ENCODE measurements around the gene LTBP1. TPM values are rescaled to one million over a fixed set of nuclear protein-coding genes. Genes with fewer than 3 reads are reported as not detected.
A peak's percentile ranks its signal among the peaks of the same experiment; 100 is the strongest.

LTBP1 gene
- total RNA-seq, 3 donors from 2014 or later (not counting 1 experiment from before 2014, with no cell fraction given), result 1.7 to 4.7 (median 3.5) TPM

GRCh38 chr2:33272001-33272400 lies 325.2 kb downstream of the LTBP1 start:
- peaks cover 5% of the 10 kb centered on the region in 2 donors for H3K4me1 Mint-ChIP-seq
- no peak for TF ChIP-seq CTCF (IDR thresholded peaks at IDR 0.05)
- intact Hi-C loops (cut with micrococcal nuclease), result no loop called here
- Histone ChIP-seq H3K27me3 (ENCODE audit: control insufficient read depth, insufficient read depth, low read length) (no peaks in the 10 kb centered on the region), H3K9me3 (ENCODE audit: control insufficient read depth, insufficient read depth, low read length) (no peaks in the 10 kb centered on the region), H3K4me3 (ENCODE audit: low read length) (no peak overlapping the region), H3K27ac (ENCODE audit: low read length) (peak overlapping the region; percentile 18), H3K4me1 (ENCODE audit: control insufficient read depth, insufficient read depth, low read length) (no peaks in the 10 kb centered on the region), H3K36me3 (ENCODE audit: control insufficient read depth, insufficient read depth, low read length) (no peaks in the 10 kb centered on the region)
- ATAC-seq (peak; percentile 31 to 37 (median 35)), DNase-seq (peak in 1 of 2 donors; percentile 49)
- 23% methylated on average over 4 of the region's 4 CpGs for WGBS (ENCODE audit: insufficient coverage)
- H3K27ac Mint-ChIP-seq, result no peak overlapping the region
- peaks cover 4 to 7% of the 10 kb centered on the region in 2 donors for H3K27me3 Mint-ChIP-seq (ENCODE audit: low read depth in 2 of 2)
- no peaks in the 10 kb centered on the region for H3K9me3 Mint-ChIP-seq
- H3K36me3 Mint-ChIP-seq, result no peaks in the 10 kb centered on the region
- H3K4me3 Mint-ChIP-seq, result no peak overlapping the region

GRCh38 chr2:33273479-33273878 lies 326.7 kb downstream of the LTBP1 start:
- intact Hi-C loops (cut with micrococcal nuclease), result no loop called here
- no peak overlapping the region for H3K4me3 ChIP-seq (ENCODE audit: low read length)
- H3K36me3 ChIP-seq (ENCODE audit: control insufficient read depth, insufficient read depth, low read length), result no peaks in the 10 kb centered on the region
- ATAC-seq (no peak), DNase-seq (no peak)
- Mint-ChIP-seq H3K4me1 (peaks cover 5% of the 10 kb centered on the region in 2 donors), H3K27me3 (ENCODE audit: low read depth in 2 of 2) (peaks cover 4 to 7% of the 10 kb centered on the region in 2 donors), H3K27ac (no peak overlapping the region), H3K4me3 (no peak overlapping the region), H3K36me3 (no peaks in the 10 kb centered on the region), H3K9me3 (no peaks in the 10 kb centered on the region)
- no peak overlapping the region for H3K27ac ChIP-seq (ENCODE audit: low read length)
- H3K9me3 ChIP-seq (ENCODE audit: control insufficient read depth, insufficient read depth, low read length), result no peaks in the 10 kb centered on the region
- H3K27me3 ChIP-seq (ENCODE audit: control insufficient read depth, insufficient read depth, low read length), result no peaks in the 10 kb centered on the region
- H3K4me1 ChIP-seq (ENCODE audit: control insufficient read depth, insufficient read depth, low read length), result no peaks in the 10 kb centered on the region
- no peak for TF ChIP-seq CTCF (IDR thresholded peaks at IDR 0.05)
- no CpG with 5 or more reads among the region's 1 CpG for WGBS (ENCODE audit: insufficient coverage)

GRCh38 chr2:33274524-33274923 lies 327.8 kb downstream of the LTBP1 start:
- no peak for TF ChIP-seq CTCF (IDR thresholded peaks at IDR 0.05)
- H3K4me3 Mint-ChIP-seq, result no peak overlapping the region
- 95% methylated on average over 5 of the region's 5 CpGs for whole genome bisulfite sequencing (ENCODE audit: insufficient coverage)
- peaks cover 5% of the 10 kb centered on the region in 2 donors for H3K4me1 Mint-ChIP-seq
- no peak overlapping the region for H3K27ac Mint-ChIP-seq
- DNase-seq (no peak), ATAC-seq (no peak)
- Histone ChIP-seq H3K4me3 (ENCODE audit: low read length) (no peak overlapping the region), H3K4me1 (ENCODE audit: control insufficient read depth, insufficient read depth, low read length) (no peaks in the 10 kb centered on the region), H3K9me3 (ENCODE audit: control insufficient read depth, insufficient read depth, low read length) (no peaks in the 10 kb centered on the region), H3K27me3 (ENCODE audit: control insufficient read depth, insufficient read depth, low read length) (no peaks in the 10 kb centered on the region), H3K36me3 (ENCODE audit: control insufficient read depth, insufficient read depth, low read length) (no peaks in the 10 kb centered on the region), H3K27ac (ENCODE audit: low read length) (no peak overlapping the region)
- peaks cover 4 to 5% of the 10 kb centered on the region in 2 donors for H3K27me3 Mint-ChIP-seq (ENCODE audit: low read depth in 2 of 2)
- intact Hi-C loops (cut with micrococcal nuclease), result no loop called here
- no peaks in the 10 kb centered on the region for H3K36me3 Mint-ChIP-seq
- H3K9me3 Mint-ChIP-seq, result no peaks in the 10 kb centered on the region

All from natural killer cell (primary cell).